ENCODE measurements around the gene CDKN1A. TPM values are rescaled to one million over a fixed set of nuclear protein-coding genes. Genes with fewer than 3 reads are reported as not detected.
"Not testable (repeated sequence)": the region's sequence is repeated elsewhere in the genome, so short reads cannot be mapped to it uniquely, and the experiment has no call there.

Gene CDKN1A
- polyA plus RNA-seq, 1 donor from 2014 or later = 23.0 TPM

DNA sequence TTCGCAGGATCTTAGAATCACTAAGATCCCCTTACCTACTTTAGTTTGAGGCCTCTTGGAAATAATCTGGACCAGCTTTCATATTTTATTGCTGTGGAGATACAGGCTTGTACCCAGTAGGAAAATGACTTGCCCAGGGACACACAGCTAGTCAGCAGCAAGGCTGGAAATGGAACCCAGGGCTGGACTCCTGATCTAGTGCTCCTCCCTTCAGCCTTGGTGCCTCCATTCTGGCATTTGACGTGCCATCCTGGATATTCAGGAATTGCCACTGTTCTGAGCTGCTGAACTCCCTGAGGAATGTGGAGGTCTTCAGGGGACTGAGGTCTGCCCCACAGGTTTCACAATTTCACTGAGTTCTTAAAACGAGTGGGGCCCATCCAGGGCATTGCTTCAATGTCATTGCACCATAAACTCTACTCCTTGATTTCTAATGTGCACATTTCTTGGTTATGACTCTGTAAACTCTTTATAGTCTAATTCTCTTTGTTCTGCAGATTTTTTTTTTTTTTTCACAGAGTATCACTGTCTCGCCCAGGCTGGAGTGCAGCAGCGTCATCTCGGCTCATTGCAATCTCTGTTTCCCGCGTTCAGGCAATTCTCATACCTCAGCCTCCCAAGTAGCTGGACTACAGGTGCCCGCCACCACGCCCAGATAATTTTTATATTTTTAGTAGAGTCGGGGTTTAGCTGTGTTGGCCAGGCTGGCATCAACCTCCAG is 26.7 kb upstream of the CDKN1A start:
- Histone ChIP-seq H3K27ac (ENCODE audit: low read length) (no peak overlapping the region), H2AFZ (ENCODE audit: low read depth, low read length) (no peak overlapping the region), H3K9ac (ENCODE audit: low read length) (no peak overlapping the region), H3K9me3 (ENCODE audit: low read length) (no peaks in the 10 kb centered on the region), H3K9me2 (ENCODE audit: insufficient read depth, low read length) (no peaks in the 10 kb centered on the region), H3K79me2 (replicated peaks; ENCODE audit: insufficient read depth, low read length) (no peaks in the 10 kb centered on the region), H3K4me3 (ENCODE audit: low read length) (no peak overlapping the region), H4K20me1 (ENCODE audit: insufficient read depth) (no peaks in the 10 kb centered on the region), H3K27me3 (ENCODE audit: insufficient read depth, low read depth, low read length) (no peaks in the 10 kb centered on the region), H3K36me3 (ENCODE audit: insufficient read depth, low read length) (no peaks in the 10 kb centered on the region), H3F3A (ENCODE audit: insufficient read depth, low read length, poor library complexity, severe bottlenecking) (no peaks in the 10 kb centered on the region), H3K4me2 (ENCODE audit: low read length) (no peak overlapping the region)
- TF ChIP-seq, protein P1, sequence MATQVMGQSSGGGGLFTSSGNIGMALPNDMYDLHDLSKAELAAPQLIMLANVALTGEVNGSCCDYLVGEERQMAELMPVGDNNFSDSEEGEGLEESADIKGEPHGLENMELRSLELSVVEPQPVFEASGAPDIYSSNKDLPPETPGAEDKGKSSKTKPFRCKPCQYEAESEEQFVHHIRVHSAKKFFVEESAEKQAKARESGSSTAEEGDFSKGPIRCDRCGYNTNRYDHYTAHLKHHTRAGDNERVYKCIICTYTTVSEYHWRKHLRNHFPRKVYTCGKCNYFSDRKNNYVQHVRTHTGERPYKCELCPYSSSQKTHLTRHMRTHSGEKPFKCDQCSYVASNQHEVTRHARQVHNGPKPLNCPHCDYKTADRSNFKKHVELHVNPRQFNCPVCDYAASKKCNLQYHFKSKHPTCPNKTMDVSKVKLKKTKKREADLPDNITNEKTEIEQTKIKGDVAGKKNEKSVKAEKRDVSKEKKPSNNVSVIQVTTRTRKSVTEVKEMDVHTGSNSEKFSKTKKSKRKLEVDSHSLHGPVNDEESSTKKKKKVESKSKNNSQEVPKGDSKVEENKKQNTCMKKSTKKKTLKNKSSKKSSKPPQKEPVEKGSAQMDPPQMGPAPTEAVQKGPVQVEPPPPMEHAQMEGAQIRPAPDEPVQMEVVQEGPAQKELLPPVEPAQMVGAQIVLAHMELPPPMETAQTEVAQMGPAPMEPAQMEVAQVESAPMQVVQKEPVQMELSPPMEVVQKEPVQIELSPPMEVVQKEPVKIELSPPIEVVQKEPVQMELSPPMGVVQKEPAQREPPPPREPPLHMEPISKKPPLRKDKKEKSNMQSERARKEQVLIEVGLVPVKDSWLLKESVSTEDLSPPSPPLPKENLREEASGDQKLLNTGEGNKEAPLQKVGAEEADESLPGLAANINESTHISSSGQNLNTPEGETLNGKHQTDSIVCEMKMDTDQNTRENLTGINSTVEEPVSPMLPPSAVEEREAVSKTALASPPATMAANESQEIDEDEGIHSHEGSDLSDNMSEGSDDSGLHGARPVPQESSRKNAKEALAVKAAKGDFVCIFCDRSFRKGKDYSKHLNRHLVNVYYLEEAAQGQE (IDR thresholded peaks at IDR 0.05; ENCODE audit: borderline replicate concordance) = no peak
- TF ChIP-seq EZH2 (IDR thresholded peaks at IDR 0.05; ENCODE audit: borderline replicate concordance, insufficient read depth, low read length, poor library complexity, severe bottlenecking) (no peak), RAD21 (conservative IDR thresholded peaks at IDR 0.05) (no peak), EP300 (conservative IDR thresholded peaks at IDR 0.05; ENCODE audit: poor library complexity, severe bottlenecking) (no peak), POLR2AphosphoS5 (IDR thresholded peaks at IDR 0.05) (no peak), MXI1 (conservative IDR thresholded peaks at IDR 0.05; ENCODE audit: poor library complexity, severe bottlenecking) (no peak), SMC3 (conservative IDR thresholded peaks at IDR 0.05; ENCODE audit: poor library complexity) (no peak), TAF1 (IDR thresholded peaks at IDR 0.05; ENCODE audit: low read depth) (no peak)
- TF ChIP-seq, protein P2, sequence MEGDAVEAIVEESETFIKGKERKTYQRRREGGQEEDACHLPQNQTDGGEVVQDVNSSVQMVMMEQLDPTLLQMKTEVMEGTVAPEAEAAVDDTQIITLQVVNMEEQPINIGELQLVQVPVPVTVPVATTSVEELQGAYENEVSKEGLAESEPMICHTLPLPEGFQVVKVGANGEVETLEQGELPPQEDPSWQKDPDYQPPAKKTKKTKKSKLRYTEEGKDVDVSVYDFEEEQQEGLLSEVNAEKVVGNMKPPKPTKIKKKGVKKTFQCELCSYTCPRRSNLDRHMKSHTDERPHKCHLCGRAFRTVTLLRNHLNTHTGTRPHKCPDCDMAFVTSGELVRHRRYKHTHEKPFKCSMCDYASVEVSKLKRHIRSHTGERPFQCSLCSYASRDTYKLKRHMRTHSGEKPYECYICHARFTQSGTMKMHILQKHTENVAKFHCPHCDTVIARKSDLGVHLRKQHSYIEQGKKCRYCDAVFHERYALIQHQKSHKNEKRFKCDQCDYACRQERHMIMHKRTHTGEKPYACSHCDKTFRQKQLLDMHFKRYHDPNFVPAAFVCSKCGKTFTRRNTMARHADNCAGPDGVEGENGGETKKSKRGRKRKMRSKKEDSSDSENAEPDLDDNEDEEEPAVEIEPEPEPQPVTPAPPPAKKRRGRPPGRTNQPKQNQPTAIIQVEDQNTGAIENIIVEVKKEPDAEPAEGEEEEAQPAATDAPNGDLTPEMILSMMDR (IDR thresholded peaks at IDR 0.05; ENCODE audit: poor library complexity, severe bottlenecking) = no peak

DNA sequence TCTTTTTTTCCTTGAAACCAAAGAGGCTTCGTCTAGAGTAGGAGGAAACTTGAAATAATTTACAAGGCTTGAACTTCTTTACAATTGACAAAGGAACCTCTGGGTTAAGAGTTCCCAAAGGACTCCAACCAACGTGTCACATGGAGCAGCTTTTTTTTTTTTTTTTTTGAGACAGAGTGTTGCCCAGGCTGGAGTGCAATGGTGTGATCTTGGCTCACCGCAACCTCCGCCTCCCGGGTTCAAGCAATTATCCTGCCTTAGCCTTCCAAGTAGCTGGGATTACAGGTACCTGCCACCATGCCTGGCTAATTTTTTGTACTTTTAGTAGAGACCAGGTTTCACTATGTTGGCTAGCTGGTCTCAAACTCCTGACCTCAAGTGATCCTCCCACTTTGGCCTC is 24.0 kb upstream of the CDKN1A start:
- not testable (repeated sequence) for H3K4me3 ChIP-seq (ENCODE audit: low read length); H3K79me2 ChIP-seq (replicated peaks; ENCODE audit: insufficient read depth, low read length); H3K9ac ChIP-seq (ENCODE audit: low read length); H4K20me1 ChIP-seq (ENCODE audit: insufficient read depth); H3K4me2 ChIP-seq (ENCODE audit: low read length); H3F3A ChIP-seq (ENCODE audit: insufficient read depth, low read length, poor library complexity, severe bottlenecking); H2AFZ ChIP-seq (ENCODE audit: low read depth, low read length); H3K27ac ChIP-seq (ENCODE audit: low read length); H3K9me3 ChIP-seq (ENCODE audit: low read length); H3K36me3 ChIP-seq (ENCODE audit: insufficient read depth, low read length); H3K27me3 ChIP-seq (ENCODE audit: insufficient read depth, low read depth, low read length); H3K9me2 ChIP-seq (ENCODE audit: insufficient read depth, low read length)

Measured in neural cell (in vitro differentiated cells).